Testis (tissue), 2 donors: ENCODE measurements around the gene CLMN.

Experiments used
- POLR2A ChIP-seq: fragments of 450-650 bp; IDR thresholded peaks from one replicate; pipeline ENCODE4 v1.6.1; 2017; ENCODE audit warnings: antibody characterized with exemption, mild to moderate bottlenecking, moderate library complexity
- TF ChIP-seq, protein P1 (sequence below), 3 experiments: fragments of 450-650 bp in 2 of 3; fragments of 200-600 bp in 1 of 3; sonication (generic) in 1 of 3; IDR thresholded peaks; one replicate each; pipeline ENCODE4 v1.5.1; 2016 to 2019; ENCODE audit warnings: antibody characterized with exemption in 3 of 3, mild to moderate bottlenecking in 2 of 3, moderate library complexity in 1 of 3

DNA sequence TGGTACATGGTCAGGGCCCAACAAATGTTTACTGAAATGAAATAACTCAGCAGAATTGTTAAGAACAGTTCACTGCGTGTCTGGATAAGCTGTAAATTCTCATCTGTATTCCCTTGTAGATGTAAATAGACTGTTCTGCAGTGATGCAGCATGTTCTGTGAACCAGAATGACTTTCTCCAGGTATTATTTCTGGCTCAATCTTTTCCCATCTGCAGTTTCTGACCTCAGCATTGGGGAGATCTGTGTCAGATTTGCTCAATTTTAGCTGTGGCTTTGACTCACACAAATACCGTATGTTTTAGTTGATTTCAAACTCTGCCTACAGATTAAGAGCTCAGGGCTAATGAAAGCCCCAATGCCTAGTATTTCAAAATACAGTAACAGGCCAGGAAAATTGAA lies 113.2 kb downstream of the CLMN start:
- TF ChIP-seq POLR2A = no peak
- TF ChIP-seq, protein P1, sequence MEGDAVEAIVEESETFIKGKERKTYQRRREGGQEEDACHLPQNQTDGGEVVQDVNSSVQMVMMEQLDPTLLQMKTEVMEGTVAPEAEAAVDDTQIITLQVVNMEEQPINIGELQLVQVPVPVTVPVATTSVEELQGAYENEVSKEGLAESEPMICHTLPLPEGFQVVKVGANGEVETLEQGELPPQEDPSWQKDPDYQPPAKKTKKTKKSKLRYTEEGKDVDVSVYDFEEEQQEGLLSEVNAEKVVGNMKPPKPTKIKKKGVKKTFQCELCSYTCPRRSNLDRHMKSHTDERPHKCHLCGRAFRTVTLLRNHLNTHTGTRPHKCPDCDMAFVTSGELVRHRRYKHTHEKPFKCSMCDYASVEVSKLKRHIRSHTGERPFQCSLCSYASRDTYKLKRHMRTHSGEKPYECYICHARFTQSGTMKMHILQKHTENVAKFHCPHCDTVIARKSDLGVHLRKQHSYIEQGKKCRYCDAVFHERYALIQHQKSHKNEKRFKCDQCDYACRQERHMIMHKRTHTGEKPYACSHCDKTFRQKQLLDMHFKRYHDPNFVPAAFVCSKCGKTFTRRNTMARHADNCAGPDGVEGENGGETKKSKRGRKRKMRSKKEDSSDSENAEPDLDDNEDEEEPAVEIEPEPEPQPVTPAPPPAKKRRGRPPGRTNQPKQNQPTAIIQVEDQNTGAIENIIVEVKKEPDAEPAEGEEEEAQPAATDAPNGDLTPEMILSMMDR (IDR thresholded peaks at IDR 0.05) = no peak
